Left renal pelvis (tissue), 4 donors: Measurements from ENCODE around the gene OR1J1. TPM values are rescaled to one million over a fixed set of nuclear protein-coding genes. Genes with fewer than 3 reads are reported as not detected.

Experiments
- DNase-seq, 4 donors: peaks; one replicate each; pipeline ENCODE4 v3.0.0-alpha.2; 2013; ENCODE audit warnings: low read depth in 4 of 4, low spot score in 3 of 4
- polyA plus RNA-seq, 4 donors: library from polyadenylated mRNA; unstranded; fragments of 120-200 nt; gene quantifications; one replicate each; pipeline ENCODE4 v1.2.1, GENCODE V29; 2013; ENCODE audit not compliant: insufficient read length in 4 of 4

The OR1J1 gene
- not detected for polyA plus RNA-seq

DNA sequence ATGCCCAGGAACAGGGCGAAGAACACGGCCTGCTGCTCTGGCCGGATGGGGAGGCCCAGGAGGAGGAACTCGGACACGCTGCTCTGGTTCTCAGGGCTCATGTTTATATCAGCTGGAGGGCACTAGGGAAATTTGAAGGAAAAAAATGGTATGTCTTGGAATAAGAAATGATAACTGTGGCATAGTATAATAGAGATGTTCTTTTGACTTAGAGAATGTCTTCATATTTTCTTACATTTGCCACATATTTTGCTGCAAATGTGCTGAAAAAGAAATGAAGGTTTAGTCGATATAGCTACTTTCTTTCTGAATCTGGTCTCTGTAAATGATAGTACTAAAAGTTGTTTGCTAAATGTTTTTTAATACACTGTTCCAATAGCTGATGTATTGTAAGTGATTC lies at the start of gene OR1J1:
Gene OR1J1 (minus strand): TSS at position 101 of the 400 bp plus-strand sequence. CDS start 0 bp downstream, at position 101.
- DNase-seq, result no peak

GRCh38 chr9:122527193-122527592 lies 49.5 kb upstream of the OR1J1 start, which contains the start of gene OR1N1:
OR1N1 (minus strand) TSS chr9:122527293; CDS start chr9:122527293, 0 bp downstream.
- no peak for DNase-seq

DNA sequence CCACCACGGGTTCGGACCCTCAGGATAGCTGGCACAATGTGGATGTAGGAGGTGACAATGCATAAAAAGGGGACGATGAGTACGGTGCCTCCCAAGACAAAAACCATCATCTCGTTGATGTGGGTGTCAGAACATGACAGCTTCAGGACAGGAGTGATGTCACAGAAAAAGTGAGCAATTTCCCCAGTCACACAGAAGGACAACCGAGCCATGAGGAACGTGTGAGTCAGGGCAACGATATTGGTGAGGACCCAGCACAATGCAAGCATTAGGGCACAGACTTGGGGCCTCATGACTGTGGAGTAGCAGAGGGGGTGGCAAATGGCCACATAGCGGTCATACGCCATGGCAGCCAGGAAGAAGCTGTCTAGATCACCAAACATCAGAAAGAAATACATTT lies 48.9 kb upstream of the OR1J1 start:
- no peak for DNase-seq

DNA sequence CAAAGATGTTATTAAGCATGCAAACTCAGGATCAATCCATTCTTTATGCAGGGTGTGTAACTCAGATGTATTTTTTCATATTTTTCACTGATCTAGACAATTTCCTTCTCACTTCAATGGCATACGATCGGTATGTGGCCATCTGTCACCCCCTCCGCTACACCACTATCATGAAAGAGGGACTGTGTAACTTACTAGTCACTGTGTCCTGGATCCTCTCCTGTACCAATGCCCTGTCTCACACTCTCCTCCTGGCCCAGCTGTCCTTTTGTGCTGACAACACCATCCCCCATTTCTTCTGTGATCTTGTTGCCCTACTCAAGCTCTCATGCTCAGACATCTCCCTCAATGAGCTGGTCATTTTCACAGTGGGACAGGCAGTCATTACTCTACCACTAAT lies 41.6 kb upstream of the OR1J1 start:
- DNase-seq, result no peak

DNA sequence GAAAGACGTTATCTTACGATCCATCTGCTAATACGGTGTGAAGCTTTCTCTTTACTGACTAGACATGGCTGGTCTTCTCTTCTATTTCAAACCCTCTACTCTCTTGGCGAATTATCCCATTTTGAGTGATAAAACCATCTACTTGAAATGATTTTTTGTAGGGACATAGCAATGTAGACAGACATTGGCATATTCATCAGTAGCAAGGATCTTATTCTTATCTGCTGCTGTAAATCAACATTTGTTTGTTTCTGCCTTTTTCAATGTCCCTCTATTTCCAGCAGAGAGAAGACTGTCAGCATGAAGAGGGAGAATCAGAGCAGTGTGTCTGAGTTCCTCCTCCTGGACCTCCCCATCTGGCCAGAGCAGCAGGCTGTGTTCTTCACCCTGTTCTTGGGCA lies 41.1 kb upstream of the OR1J1 start, which contains the start of gene OR1J4:
Gene OR1J4 (plus strand): TSS at position 301 of the 400 bp plus-strand sequence. CDS start 0 bp downstream, at position 301.
- no peak for DNase-seq

GRCh38 chr9:122518226-122518625 lies 40.5 kb upstream of the OR1J1 start:
- DNase-seq, result no peak

- no peak for DNase-seq
These were observed 32.8 kb upstream of the OR1J1 start, which contains the start of gene OR1J2 for GRCh38 chr9:122510502-122510901. OR1J2 (plus strand) TSS chr9:122510802; CDS start chr9:122510802, 0 bp downstream.

GRCh38 chr9:122506964-122507363 lies 29.2 kb upstream of the OR1J1 start:
- no peak for DNase-seq

- no peak for DNase-seq
These were observed 21.2 kb upstream of the OR1J1 start for GRCh38 chr9:122498883-122499288.

DNA sequence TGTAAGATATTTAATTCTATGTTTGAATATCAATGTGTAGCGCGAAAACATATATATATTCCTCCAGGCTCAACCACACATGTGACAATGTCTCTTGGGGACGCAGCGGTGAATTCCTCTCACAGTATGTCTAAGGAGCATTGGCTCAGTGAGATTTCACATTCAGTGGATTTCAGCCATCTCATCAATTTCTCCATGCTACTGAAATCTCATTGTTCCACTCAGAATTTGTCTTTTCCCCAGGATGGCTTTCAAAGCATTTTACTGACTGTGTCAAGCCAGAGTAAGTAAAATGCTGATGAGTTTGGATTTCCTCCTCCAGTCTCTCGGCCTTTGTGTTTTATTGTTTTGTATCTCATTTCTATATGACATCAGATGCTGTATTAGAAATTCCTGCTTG lies 1.3 kb upstream of the OR1J1 start:
- no peak for DNase-seq

DNA sequence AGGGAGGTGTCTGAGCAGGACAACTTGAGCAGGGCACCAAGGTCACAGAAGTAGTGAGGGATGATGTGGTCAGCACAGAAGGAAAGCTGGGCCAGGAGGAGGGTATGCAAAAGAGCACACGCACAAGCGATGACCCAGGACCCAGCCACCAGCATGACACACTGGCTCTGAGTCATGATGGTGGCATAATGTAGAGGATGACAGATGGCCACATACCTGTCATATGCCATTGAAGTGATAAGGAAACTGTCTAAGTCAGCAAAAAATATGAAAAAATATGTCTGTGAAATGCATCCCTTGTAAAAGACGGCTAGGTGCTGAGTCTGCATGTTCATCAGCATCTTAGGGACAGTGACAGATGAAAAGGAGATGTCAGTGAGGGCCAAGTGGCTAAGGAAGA lies 380 bp downstream of the OR1J1 start:
- DNase-seq, result no peak

DNA sequence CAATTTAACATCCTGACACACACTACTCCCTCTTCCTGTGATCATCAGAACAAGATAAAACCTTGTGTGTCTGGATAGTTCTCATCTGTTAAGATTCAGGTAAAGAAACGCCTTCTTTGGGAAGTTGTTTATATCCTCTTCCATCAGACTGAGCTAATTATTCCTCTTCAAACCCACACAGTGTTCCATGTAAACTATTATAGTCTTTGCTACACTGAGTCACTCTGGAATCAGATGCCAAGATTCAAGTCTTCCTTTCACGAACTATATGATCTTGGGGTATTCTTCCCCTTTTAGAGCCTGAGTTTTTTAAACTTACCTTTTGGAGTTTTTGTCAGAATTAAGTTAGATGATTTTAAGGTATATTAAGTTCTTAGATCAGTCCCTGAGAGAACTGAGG lies 2.0 kb downstream of the OR1J1 start:
- no peak for DNase-seq

DNA sequence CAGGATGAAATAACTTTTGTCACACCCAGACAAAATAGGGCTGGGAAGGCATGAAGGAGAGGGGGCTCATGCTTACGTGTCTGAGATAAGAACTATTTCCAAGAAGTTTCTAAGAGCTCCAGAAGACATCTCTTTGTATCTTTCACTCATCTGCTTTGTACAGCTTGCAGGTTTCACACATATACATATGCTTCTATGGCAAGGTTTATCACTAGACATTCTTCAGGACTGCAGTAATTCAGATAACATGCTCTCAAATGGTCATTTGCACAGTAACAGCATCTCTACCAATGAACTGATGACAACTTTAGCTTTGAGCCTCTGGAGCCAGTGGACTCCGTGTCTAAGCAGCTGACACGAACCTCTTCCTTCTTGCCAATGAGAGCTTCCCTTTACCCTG lies 3.2 kb downstream of the OR1J1 start:
- no peak for DNase-seq

- no peak for DNase-seq
These were observed 9.0 kb downstream of the OR1J1 start for GRCh38 chr9:122468735-122469134.

GRCh38 chr9:122466456-122466855 lies 11.3 kb downstream of the OR1J1 start:
- no peak for DNase-seq

DNA sequence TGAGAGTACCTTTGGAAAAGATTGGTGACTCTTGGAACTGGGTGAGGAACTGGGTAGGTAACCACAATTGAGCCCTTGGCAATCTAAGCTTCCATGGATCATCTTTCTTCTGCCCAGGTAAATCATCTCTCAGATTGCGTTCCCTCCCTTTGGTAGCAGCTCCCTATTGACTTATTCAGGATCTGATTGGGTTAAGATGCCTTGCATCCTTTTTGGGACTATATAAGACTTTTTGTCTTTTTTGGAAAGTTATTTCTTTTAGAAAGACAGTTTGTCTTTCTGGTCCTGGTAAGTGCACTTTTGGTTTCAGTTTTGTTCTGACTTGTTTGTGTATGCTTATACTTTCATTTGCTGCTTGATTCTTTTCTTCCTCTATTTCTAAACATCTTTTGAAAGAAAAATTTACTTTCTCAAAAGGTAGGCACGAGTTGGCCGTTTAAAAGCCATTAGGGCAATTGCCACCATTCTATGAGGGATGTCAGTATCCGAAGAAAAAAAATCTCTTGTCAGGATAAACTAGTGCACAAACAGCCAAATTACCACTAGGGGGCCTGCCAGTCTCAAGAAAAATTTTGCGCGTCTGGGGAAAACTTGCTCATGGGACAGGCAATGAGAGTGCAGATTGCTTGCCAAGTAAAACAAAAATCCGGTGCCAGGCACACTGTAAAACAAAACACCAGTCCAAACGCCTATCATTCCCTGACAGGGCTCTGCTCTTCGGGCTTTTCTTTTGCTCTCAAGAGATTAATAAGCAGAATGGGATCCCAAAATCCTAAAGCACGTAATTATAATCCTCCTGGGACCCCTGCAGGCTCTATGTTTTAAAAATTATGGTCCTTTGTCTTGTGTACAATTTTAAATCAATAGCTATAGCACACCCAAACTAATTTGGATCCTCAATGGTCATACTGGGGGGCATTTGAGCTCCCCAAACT lies 12.8 kb downstream of the OR1J1 start:
- DNase-seq, result peak; percentile 23 to 47 (median 46)

DNA sequence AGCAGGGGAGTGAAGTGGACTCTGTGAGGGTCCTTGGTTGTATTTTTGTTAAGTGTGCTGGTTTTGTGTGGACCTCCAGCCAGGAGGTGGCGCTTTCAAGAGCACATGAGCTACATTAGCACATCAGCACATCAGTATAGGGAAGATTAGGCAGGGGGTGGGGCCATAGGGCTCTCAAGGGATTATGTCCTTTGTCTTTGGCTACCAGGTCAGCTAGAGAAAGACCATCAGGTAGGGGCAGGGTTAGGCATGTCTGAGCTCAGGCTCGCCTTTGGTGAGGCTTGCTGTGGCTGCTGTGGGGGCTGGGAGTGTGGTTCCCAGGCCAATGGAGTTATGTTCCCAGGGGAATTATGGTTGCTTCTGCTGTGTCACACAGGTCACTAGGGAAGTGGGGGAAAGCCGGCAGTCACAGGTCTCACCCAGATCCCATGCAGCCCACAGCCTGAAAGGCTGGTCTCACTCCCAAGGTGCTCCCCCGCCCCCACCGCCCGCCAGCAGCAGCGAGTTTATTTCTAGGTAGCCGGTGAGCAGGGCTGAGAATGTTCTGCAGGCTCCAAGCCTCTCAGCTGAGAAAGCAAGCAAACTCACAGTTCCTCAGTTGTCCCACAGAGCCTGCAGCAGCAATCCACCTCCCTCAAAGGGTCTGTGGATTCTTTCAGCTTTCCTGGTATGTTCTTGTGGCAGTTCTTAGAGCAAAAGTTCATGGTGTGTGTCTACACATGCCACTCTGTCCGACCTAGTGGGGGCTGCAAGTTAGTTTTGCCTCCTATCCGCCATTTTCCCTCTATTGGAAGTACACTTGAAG lies 13.7 kb downstream of the OR1J1 start:
- DNase-seq, result no peak

- no peak for DNase-seq
These were observed 19.9 kb downstream of the OR1J1 start for GRCh38 chr9:122457787-122458186.

DNA sequence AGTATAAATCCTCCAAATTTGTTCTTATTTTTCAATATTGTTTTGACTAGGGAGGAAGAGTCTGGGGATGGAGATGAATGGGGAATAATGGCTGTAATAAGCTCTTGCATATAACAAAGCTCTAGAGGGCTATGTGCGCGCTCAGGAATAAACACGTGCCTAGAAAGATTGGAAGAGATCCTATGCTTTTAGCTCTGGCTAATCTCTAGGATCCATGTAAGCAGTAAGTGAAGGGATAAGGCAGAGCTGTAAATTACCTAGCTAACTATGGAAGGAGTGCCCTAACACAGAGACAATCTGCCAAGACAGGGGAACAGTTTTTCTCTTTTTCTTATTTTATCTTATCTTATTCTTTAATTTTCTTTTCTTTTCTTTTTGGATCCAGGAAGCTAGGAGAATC lies 21.6 kb downstream of the OR1J1 start:
- DNase-seq, result no peak

- DNase-seq, result no peak
These were observed 24.0 kb downstream of the OR1J1 start for GRCh38 chr9:122453677-122454135.
